Adipose tissue (tissue), 3 donors: ENCODE measurements around the gene BLOC1S3. TPM values are rescaled to one million over a fixed set of nuclear protein-coding genes. Genes with fewer than 3 reads are reported as not detected.

Experiments used
- H3K27ac ChIP-seq: one replicate; pipeline ENCODE4 v1.5.1; 2013; ENCODE audit warnings: low read depth, low read length
- WGBS, 3 donors: extraction: QIAGEN DNeasy Blood & Tissue Kit; methylation state at CpG; one replicate each; pipeline ENCODE4 v1.1.7; 2013; 5-methylcytosine and 5-hydroxymethylcytosine counted together
- polyA plus RNA-seq, 3 donors: library from polyadenylated mRNA; stranded (reverse); fragments of 200-250 nt; gene quantifications; one replicate each; pipeline ENCODE4 v1.2.3, GENCODE V29; 2013
- donor health status: healthy with polysubstance abuse.
- donor health status: Bipolar disorder and iron deficiency.
- donor health status: healthy.

Gene BLOC1S3, protein sequence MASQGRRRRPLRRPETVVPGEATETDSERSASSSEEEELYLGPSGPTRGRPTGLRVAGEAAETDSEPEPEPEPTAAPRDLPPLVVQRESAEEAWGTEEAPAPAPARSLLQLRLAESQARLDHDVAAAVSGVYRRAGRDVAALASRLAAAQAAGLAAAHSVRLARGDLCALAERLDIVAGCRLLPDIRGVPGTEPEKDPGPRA
- 1 to 10 TPM; 3.5 to 4.0 (median 3.9) TPM for polyA plus RNA-seq

- H3K27ac ChIP-seq, result no peak within 1 kb of the TSS
- 0% methylated on average over 51 of the region's 51 CpGs for WGBS, 3 donors
Measured at GRCh38 chr19:45178262-45179071, at the start of gene BLOC1S3. TSS of gene BLOC1S3 (plus strand) at chr19:45178784. CDS start at chr19:45179297, 513 bp downstream.

DNA sequence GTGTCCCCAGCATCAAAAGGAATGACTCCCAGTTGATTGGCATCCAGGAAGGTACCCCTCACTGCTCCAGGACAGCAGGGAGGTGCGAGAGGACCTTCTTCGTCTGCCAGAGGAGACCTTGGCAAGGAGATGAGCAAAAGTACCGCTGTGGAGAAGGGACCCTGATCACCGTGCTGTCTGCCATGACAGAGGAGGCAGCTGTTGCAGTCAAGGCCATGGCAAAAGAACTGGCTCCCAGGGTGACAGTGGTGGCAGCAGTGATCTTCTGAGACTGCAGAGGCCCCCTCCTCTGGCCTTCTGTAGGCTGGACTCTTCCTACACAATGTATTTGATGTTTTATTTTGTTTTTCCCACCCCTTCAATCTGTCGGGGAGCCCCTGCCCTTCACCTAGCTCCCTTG, 49.8 kb upstream of the BLOC1S3 start:
- WGBS, 3 donors, result 77 to 94% (median 90%) methylated on average over 5 of the region's 5 CpGs
- no peak overlapping the region for H3K27ac ChIP-seq

DNA sequence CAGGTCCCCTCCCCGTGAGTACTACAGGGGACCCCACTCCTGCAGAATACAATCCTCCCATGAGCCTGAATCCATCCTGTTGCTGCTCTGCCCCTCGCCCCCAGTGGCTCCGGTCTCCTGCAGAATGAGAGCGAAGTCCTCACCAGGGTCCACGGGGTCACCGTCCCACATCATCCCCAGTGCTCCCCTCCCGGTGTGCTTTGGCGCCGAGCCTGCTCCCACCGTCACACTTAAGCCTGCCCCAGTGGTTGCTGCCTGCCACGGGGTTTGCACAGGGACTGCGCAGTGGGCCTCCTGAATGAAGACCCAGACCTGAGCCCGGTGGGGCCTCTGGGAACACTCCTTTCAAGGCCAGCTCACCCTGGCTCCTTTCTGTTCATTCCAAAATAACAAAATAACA, 48.3 kb upstream of the BLOC1S3 start:
- 81 to 94% (median 88%) methylated on average over 13 of the region's 13 CpGs for WGBS, 3 donors
- H3K27ac ChIP-seq, result no peak overlapping the region

- H3K27ac ChIP-seq, result no peak overlapping the region
- 64 to 75% (median 65%) methylated on average over 11 to 13 of the region's 13 CpGs for WGBS, 3 donors
Measured at GRCh38 chr19:45130888-45131615, 47.5 kb upstream of the BLOC1S3 start.

DNA sequence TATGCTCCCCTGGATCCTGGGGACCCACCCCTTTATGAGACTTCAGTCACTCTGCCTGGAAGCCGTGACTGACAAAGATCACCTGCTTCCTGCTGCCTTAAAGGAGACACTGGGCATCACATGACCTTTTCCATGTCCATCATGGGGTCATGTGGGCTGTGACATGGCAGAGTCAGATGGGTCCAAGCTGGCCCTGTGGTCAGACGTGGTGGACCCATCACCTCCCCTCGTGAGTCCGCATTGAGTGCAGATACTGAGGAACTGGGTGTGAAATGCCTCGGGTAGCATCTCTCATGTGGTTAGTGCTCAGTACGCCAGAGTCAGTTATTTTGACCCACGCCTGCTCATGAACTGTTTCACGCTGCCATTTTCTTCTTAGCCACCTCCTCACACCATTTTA, 44.9 kb upstream of the BLOC1S3 start:
- no peak overlapping the region for H3K27ac ChIP-seq

DNA sequence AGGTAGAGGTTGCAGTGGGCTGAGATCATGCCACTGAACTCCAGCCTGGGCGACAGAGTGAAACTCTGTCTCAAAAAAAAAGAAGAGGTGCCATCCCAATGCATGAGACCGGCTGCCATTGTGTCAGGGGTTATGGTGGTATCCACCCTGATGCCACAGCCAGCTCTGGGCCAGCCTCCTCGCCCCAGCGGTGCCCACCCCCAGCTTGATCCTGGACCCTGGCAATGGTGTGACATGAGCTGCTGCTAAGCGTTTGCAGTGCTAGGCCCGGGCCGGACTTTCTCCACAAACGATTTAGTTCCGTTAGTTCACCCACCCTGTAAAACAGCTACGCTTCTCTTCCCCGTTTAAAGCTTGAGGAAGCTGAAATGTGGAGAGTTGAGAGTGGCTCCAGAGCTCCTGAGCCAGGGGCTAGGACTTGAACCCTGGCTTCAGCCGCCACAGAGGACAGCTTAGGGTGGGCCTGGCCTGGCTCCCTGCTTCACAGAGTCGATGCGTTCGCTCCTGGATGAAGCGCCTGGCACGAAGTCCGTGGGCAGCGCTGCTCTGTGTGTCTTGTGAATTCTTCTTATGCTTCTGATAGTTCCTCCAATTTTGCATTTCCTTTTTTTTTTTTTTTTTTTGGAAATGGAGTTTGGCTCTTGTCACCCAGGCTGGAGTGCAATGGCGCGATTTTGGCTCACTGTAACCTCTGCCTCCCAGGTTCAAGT, 43.3 kb upstream of the BLOC1S3 start:
- 93 to 96% (median 95%) methylated on average over 21 of the region's 21 CpGs for WGBS, 3 donors
- no peak overlapping the region for H3K27ac ChIP-seq

More for the DNA sequence above, 44.9 kb upstream of the BLOC1S3 start:
- 88 to 92% (median 88%) methylated on average over 8 of the region's 8 CpGs for WGBS, 3 donors

GRCh38 chr19:45136507-45137178, 41.9 kb upstream of the BLOC1S3 start:
- WGBS, 3 donors, result 73 to 83% (median 82%) methylated on average over 12 of the region's 12 CpGs
- H3K27ac ChIP-seq, result no peak overlapping the region

DNA sequence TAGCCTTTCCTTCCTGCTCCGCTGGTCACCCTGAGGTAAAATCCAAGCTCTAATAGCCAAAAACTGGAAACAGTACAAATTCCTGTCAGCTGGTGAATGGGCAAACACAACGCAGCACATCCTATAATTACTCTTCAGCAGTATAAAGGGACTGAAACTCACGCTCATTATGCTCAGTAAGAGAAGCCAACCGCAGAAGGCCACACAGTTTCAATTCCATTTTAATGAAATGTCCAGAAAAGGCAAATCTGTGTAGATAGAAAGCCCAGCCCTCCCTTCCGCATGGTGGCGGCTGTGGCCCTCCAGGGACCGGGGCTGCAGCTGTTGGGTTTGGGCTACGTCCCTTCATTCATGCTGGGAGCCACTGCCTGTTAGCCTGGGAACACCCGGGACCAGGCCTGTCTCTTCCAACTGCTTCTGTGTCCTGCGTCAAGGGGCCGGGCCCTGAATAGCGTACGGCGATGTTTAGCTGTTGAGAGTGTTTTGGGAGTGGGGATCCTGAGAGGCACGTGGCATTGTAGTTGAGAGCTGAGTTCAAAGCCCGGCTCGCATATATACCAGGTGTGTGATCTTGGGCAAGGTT, 41.3 kb upstream of the BLOC1S3 start:
- no peak overlapping the region for H3K27ac ChIP-seq
- 72 to 79% (median 73%) methylated on average over 17 of the region's 17 CpGs for WGBS, 3 donors

- 86 to 89% (median 86%) methylated on average over 9 to 11 of the region's 11 CpGs for WGBS, 3 donors
- H3K27ac ChIP-seq, result no peak overlapping the region
Measured at GRCh38 chr19:45138303-45138751, 40.3 kb upstream of the BLOC1S3 start.

GRCh38 chr19:45139286-45140143, 39.1 kb upstream of the BLOC1S3 start:
- H3K27ac ChIP-seq, result no peak overlapping the region
- WGBS, 3 donors, result 94 to 95% (median 95%) methylated on average over 24 of the region's 24 CpGs

DNA sequence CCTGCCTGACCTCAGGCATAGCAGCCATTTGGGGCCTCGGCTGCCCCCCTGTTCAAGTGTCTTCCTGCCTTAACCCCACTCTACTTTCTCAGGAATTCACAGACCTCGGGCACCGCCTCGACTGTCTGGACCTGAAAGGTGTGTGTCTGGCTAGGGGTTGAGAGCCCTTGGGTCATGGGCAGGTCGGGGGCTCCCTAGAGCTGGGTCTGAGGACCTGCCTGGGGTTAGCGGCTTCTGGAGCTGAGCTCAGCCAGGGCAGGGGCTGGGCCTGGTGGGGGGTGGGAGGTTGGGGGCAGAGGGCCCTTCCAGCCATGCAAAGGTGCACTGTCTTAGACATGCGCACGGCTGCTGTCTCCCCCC, 38.5 kb upstream of the BLOC1S3 start:
- WGBS, 3 donors, result 91 to 93% (median 93%) methylated on average over 8 of the region's 8 CpGs

GRCh38 chr19:45140533-45140932, 38.1 kb upstream of the BLOC1S3 start:
- 92 to 97% (median 95%) methylated on average over 11 of the region's 11 CpGs for WGBS, 3 donors
- H3K27ac ChIP-seq, result no peak overlapping the region

More for the DNA sequence above, 38.5 kb upstream of the BLOC1S3 start:
- no peak overlapping the region for H3K27ac ChIP-seq

DNA sequence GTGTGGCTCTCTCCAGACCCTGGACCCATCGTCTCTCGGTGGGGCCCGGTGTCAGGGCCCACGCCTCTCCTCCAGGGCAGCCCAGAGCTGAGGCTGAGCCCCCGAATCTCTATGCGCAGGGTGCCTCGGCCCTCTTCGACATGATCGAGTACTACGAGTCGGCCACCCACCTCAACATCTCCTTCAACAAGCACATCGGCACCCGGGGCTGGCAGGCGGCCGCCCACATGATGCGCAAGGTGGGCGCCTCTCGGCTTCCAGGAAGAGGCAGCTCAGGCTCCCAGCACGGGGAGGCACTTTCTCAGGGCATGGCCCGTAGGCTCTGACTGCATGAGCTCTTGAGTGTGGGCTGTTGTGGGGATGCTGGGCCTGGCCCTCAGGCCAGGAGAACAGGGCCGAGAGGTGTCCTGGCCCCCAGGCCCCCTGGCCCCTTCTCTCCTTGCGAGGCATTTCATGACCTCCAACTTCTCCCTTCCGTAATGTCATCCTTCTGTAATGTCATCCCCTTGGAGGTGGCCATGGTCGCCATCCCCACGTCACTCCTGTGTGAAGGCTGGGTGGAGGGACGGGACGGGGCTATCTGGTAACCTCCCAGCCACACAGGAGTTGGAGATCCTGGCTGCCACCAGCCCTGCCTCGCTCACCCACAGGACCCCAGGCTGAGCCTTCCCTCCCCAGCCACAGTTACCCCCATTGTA, 37.2 kb upstream of the BLOC1S3 start:
- 95% methylated on average over 28 of the region's 28 CpGs for WGBS, 3 donors
- no peak overlapping the region for H3K27ac ChIP-seq

- H3K27ac ChIP-seq, result no peak overlapping the region
- 91 to 97% (median 92%) methylated on average over 32 to 33 of the region's 33 CpGs for WGBS, 3 donors
Measured at GRCh38 chr19:45142016-45142725, 36.4 kb upstream of the BLOC1S3 start.

- no peak overlapping the region for H3K27ac ChIP-seq
- WGBS, 3 donors, result 77 to 86% (median 82%) methylated on average over 9 of the region's 9 CpGs
Measured at GRCh38 chr19:45142726-45143110, 35.9 kb upstream of the BLOC1S3 start.
